ENCODE measurements around the gene TMPRSS6.

TMPRSS6 gene

DNA sequence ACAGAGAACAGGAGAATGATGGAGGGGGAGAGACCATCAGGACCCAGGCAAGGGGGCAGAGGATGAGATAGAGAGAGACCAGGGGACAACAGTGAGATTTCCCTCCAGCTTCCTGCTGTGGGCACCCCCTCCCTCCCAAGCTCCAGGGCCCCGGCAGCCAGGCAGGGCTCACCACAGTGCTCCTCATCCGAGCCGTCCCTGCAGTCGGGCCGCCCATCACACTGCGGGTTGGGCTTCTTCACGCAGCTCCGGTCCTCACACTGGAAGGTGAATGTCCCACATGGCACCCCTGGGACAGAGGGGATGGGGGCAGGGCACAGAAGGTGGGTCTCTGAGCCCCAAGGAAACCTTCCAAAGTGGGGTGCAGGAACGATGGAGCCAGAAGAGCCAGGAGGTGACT is 38.8 kb downstream of the TMPRSS6 start:
- TF ChIP-seq, protein P1, sequence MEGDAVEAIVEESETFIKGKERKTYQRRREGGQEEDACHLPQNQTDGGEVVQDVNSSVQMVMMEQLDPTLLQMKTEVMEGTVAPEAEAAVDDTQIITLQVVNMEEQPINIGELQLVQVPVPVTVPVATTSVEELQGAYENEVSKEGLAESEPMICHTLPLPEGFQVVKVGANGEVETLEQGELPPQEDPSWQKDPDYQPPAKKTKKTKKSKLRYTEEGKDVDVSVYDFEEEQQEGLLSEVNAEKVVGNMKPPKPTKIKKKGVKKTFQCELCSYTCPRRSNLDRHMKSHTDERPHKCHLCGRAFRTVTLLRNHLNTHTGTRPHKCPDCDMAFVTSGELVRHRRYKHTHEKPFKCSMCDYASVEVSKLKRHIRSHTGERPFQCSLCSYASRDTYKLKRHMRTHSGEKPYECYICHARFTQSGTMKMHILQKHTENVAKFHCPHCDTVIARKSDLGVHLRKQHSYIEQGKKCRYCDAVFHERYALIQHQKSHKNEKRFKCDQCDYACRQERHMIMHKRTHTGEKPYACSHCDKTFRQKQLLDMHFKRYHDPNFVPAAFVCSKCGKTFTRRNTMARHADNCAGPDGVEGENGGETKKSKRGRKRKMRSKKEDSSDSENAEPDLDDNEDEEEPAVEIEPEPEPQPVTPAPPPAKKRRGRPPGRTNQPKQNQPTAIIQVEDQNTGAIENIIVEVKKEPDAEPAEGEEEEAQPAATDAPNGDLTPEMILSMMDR (IDR thresholded peaks at IDR 0.05; ENCODE audit: insufficient read depth, low read length, poor library complexity, severe bottlenecking): no peak
- no peak for TF ChIP-seq EZH2phosphoT487 (conservative IDR thresholded peaks at IDR 0.05; ENCODE audit: low read length)
- H3K4me2 ChIP-seq (ENCODE audit: low read depth, low read length, poor library complexity, severe bottlenecking): no peak overlapping the region
- no peak overlapping the region for H3K9ac ChIP-seq (ENCODE audit: low read length)
- H3K4me3 ChIP-seq (ENCODE audit: insufficient read depth, low read length, poor library complexity, severe bottlenecking): no peak overlapping the region
- H3K79me2 ChIP-seq (ENCODE audit: insufficient read depth, low read length): no peaks in the 10 kb centered on the region
- H3K9me3 ChIP-seq (ENCODE audit: insufficient read depth, low read length): no peaks in the 10 kb centered on the region
- no peaks in the 10 kb centered on the region for H3F3A ChIP-seq (ENCODE audit: insufficient read depth)
- no peaks in the 10 kb centered on the region for H3K9me2 ChIP-seq (replicated peaks; ENCODE audit: insufficient read depth, low read length)
- H3K36me3 ChIP-seq (ENCODE audit: low read length): no peaks in the 10 kb centered on the region
- H4K20me1 ChIP-seq (ENCODE audit: low read depth, low read length): no peaks in the 10 kb centered on the region
- no peaks in the 10 kb centered on the region for H3K27me3 ChIP-seq (ENCODE audit: low read length)
- no peak overlapping the region for H3K27ac ChIP-seq (ENCODE audit: low read depth, low read length)
- H2AFZ ChIP-seq (ENCODE audit: low read depth, low read length, severe bottlenecking): no peak overlapping the region

- Histone ChIP-seq H2AFZ (ENCODE audit: low read depth, low read length, severe bottlenecking) (no peak overlapping the region), H3K4me2 (ENCODE audit: low read depth, low read length, poor library complexity, severe bottlenecking) (no peak overlapping the region), H3K9me3 (ENCODE audit: insufficient read depth, low read length) (no peaks in the 10 kb centered on the region), H3K9me2 (replicated peaks; ENCODE audit: insufficient read depth, low read length) (no peaks in the 10 kb centered on the region), H3K4me3 (ENCODE audit: insufficient read depth, low read length, poor library complexity, severe bottlenecking) (no peak overlapping the region), H4K20me1 (ENCODE audit: low read depth, low read length) (no peaks in the 10 kb centered on the region), H3K36me3 (ENCODE audit: low read length) (no peaks in the 10 kb centered on the region), H3K79me2 (ENCODE audit: insufficient read depth, low read length) (no peaks in the 10 kb centered on the region), H3F3A (ENCODE audit: insufficient read depth) (no peaks in the 10 kb centered on the region), H3K27ac (ENCODE audit: low read depth, low read length) (no peak overlapping the region), H3K9ac (ENCODE audit: low read length) (no peak overlapping the region), H3K27me3 (ENCODE audit: low read length) (no peaks in the 10 kb centered on the region)
- TF ChIP-seq EZH2phosphoT487 (conservative IDR thresholded peaks at IDR 0.05; ENCODE audit: low read length): no peak
- TF ChIP-seq, protein P1 (IDR thresholded peaks at IDR 0.05; ENCODE audit: insufficient read depth, low read length, poor library complexity, severe bottlenecking): no peak
Measured at GRCh38 chr22:37070334-37070733, 39.2 kb downstream of the TMPRSS6 start.

GRCh38 chr22:37069719-37070118 is 39.8 kb downstream of the TMPRSS6 start:
- Histone ChIP-seq H3K4me3 (ENCODE audit: insufficient read depth, low read length, poor library complexity, severe bottlenecking) (no peak overlapping the region), H3K9me3 (ENCODE audit: insufficient read depth, low read length) (no peaks in the 10 kb centered on the region), H3K27me3 (ENCODE audit: low read length) (no peaks in the 10 kb centered on the region), H3K9ac (ENCODE audit: low read length) (no peak overlapping the region), H3K27ac (ENCODE audit: low read depth, low read length) (no peak overlapping the region), H3K9me2 (replicated peaks; ENCODE audit: insufficient read depth, low read length) (no peaks in the 10 kb centered on the region), H3K79me2 (ENCODE audit: insufficient read depth, low read length) (no peaks in the 10 kb centered on the region), H3F3A (ENCODE audit: insufficient read depth) (no peaks in the 10 kb centered on the region), H3K36me3 (ENCODE audit: low read length) (no peaks in the 10 kb centered on the region), H3K4me2 (ENCODE audit: low read depth, low read length, poor library complexity, severe bottlenecking) (no peak overlapping the region), H2AFZ (ENCODE audit: low read depth, low read length, severe bottlenecking) (no peak overlapping the region), H4K20me1 (ENCODE audit: low read depth, low read length) (no peaks in the 10 kb centered on the region)
- TF ChIP-seq, protein P1 (IDR thresholded peaks at IDR 0.05; ENCODE audit: insufficient read depth, low read length, poor library complexity, severe bottlenecking): no peak
- no peak for TF ChIP-seq EZH2phosphoT487 (conservative IDR thresholded peaks at IDR 0.05; ENCODE audit: low read length)

Data from SU-DHL-6 (cell line).